Smooth muscle cell (in vitro differentiated cells): ENCODE data around the gene FZD7. TPM values are rescaled to one million over a fixed set of nuclear protein-coding genes. Genes with fewer than 3 reads are reported as not detected.

Source experiments
- DNase-seq: peaks from one replicate; lab custom pipeline; 2025; ENCODE audit not compliant: unreplicated experiment; lab: John Stamatoyannopoulos, UW
- H2AFZ ChIP-seq: fragments of 200-600 bp; sonication (generic); 2 replicates; pipeline ENCODE4 v1.6.0; 2016; ENCODE audit warnings: antibody characterized with exemption, low read depth, mild to moderate bottlenecking
- H3F3A ChIP-seq: fragments of 200-600 bp; sonication (generic); 2 replicates; pipeline ENCODE4 v1.6.0; 2017; ENCODE audit warnings: antibody characterized with exemption, low read depth
- H3K27ac ChIP-seq: fragments of 200-600 bp; sonication (generic); 2 replicates; pipeline ENCODE4 v1.5.1; 2016; ENCODE audit warnings: low read depth, mild to moderate bottlenecking
- H3K27me3 ChIP-seq: fragments of 200-600 bp; sonication (generic); 2 replicates; pipeline ENCODE4 v1.6.1; 2016; ENCODE audit warnings: low read depth, mild to moderate bottlenecking
- H3K36me3 ChIP-seq: fragments of 200-600 bp; sonication (generic); 2 replicates; pipeline ENCODE4 v1.5.1; 2016; ENCODE audit warnings: low read depth
- H3K4me1 ChIP-seq: fragments of 200-600 bp; sonication (generic); 2 replicates; pipeline ENCODE4 v1.5.1; 2016; ENCODE audit warnings: low read depth
- H3K4me2 ChIP-seq: fragments of 200-600 bp; sonication (generic); 2 replicates; pipeline ENCODE4 v1.6.0; 2016; ENCODE audit warnings: mild to moderate bottlenecking
- H3K4me3 ChIP-seq: fragments of 200-600 bp; sonication (generic); 2 replicates; pipeline ENCODE4 v1.5.1; 2016; ENCODE audit warnings: mild to moderate bottlenecking
- H3K79me2 ChIP-seq: fragments of 200-600 bp; sonication (generic); 2 replicates; pipeline ENCODE4 v1.6.0; 2016; ENCODE audit warnings: low read depth, mild to moderate bottlenecking
- H3K9ac ChIP-seq: fragments of 200-600 bp; sonication (generic); 2 replicates; pipeline ENCODE4 v1.6.0; 2016; ENCODE audit warnings: low read depth
- H3K9me3 ChIP-seq: fragments of 200-600 bp; sonication (generic); replicated peaks from 2 replicates; pipeline ENCODE4 v1.5.1; 2016; ENCODE audit warnings: low read depth
- H4K20me1 ChIP-seq: fragments of 200-600 bp; sonication (generic); 2 replicates; pipeline ENCODE4 v1.6.0; 2016; ENCODE audit warnings: low read depth
- WGBS: methylation state at CpG from one replicate; pipeline ENCODE4 v1.1.7; 2016; ENCODE audit warnings: low lambda C conversion rate; 5-methylcytosine and 5-hydroxymethylcytosine counted together
- polyA plus RNA-seq: library from polyadenylated mRNA; unstranded; fragments of >200 nt; fragmentation: Nextera tagmentation; extraction: Ambion mirVana; gene quantifications from 2 replicates; pipeline ENCODE4 v1.2.1, GENCODE V29; 2016
- total RNA-seq: library from RNA; depleted of rRNA; stranded (reverse); fragments of >200 nt; gene quantifications from 2 replicates; pipeline ENCODE4 v1.2.3, GENCODE V29; 2014
- TF ChIP-seq, protein P1 (sequence below): fragments of 200-600 bp; sonication (generic); IDR thresholded peaks from 2 replicates; pipeline ENCODE4 v1.5.1; 2017; ENCODE audit warnings: borderline replicate concordance, mild to moderate bottlenecking, antibody characterized with exemption; ENCODE audit not compliant: insufficient read depth, poor library complexity, severe bottlenecking

The FZD7 gene
- total and polyA plus RNA-seq, 2 experiments from 2014 or later = 14.8 to 17.0 TPM

DNA sequence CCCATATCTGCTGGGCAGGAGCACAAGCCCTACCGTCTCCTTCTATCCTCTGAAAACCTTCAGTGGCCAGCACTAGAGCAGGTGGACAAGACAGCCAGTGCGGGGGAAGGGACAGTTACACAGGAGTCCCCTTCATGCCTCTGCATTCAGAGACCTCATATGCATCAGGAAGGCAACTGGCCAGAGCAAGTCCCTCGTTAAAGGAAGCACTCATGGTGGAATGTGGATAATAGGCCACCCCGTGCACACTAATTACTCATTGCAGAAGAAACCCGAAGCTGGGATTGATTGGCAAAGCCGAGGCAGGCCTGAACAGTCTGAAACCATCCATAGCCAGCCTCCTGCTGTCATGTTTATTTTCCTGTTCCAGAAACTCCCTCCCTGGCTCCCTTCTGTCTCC, 50.6 kb downstream of the FZD7 start:
- Histone ChIP-seq H3K79me2 (no peaks in the 10 kb centered on the region), H3K36me3 (no peaks in the 10 kb centered on the region), H3K9ac (no peak overlapping the region), H3K27ac (no peak overlapping the region), H3K4me2 (no peak overlapping the region), H3K27me3 (no peaks in the 10 kb centered on the region), H2AFZ (no peak overlapping the region), H3K4me1 (peaks cover 11% of the 10 kb centered on the region), H3F3A (no peaks in the 10 kb centered on the region), H3K9me3 (no peaks in the 10 kb centered on the region), H3K4me3 (no peak overlapping the region), H4K20me1 (no peaks in the 10 kb centered on the region)
- no peak for DNase-seq
- WGBS = 33% methylated on average over 6 of the region's 6 CpGs
- TF ChIP-seq, protein P1, sequence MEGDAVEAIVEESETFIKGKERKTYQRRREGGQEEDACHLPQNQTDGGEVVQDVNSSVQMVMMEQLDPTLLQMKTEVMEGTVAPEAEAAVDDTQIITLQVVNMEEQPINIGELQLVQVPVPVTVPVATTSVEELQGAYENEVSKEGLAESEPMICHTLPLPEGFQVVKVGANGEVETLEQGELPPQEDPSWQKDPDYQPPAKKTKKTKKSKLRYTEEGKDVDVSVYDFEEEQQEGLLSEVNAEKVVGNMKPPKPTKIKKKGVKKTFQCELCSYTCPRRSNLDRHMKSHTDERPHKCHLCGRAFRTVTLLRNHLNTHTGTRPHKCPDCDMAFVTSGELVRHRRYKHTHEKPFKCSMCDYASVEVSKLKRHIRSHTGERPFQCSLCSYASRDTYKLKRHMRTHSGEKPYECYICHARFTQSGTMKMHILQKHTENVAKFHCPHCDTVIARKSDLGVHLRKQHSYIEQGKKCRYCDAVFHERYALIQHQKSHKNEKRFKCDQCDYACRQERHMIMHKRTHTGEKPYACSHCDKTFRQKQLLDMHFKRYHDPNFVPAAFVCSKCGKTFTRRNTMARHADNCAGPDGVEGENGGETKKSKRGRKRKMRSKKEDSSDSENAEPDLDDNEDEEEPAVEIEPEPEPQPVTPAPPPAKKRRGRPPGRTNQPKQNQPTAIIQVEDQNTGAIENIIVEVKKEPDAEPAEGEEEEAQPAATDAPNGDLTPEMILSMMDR = no peak

Other genes with a start within 250 kb of the FZD7 start
- gene CDK15, start 227.3 kb upstream of the FZD7 start, total RNA-seq = 0.40 and 2.2 TPM in 2 replicates
- gene CDK15, start 227.3 kb upstream of the FZD7 start, polyA plus RNA-seq = 0.93 and 1.8 TPM in 2 replicates
- not detected in 2 replicates for gene KIAA2012, start 39.4 kb downstream of the FZD7 start, total RNA-seq
- gene KIAA2012, start 39.4 kb downstream of the FZD7 start, polyA plus RNA-seq = not detected in 2 replicates
- 130 and 179 TPM in 2 replicates for gene SUMO1, start 204.7 kb downstream of the FZD7 start, total RNA-seq
- 156 and 159 TPM in 2 replicates for gene SUMO1, start 204.7 kb downstream of the FZD7 start, polyA plus RNA-seq
- 47.4 and 51.4 TPM in 2 replicates for gene NOP58, start 231.9 kb downstream of the FZD7 start, total RNA-seq
- 40.8 and 41.4 TPM in 2 replicates for gene NOP58, start 231.9 kb downstream of the FZD7 start, polyA plus RNA-seq